GM21390 (cell line): ENCODE results near the gene SLC6A6.

Experiments used
- ATAC-seq: cut with Tn5 transposase; IDR thresholded peaks from one replicate; pipeline ENCODE4 v1.9.1; 2021; ENCODE audit not compliant: unreplicated experiment

Gene SLC6A6

GRCh38 chr3:14371573-14372474, 30.6 kb upstream of the SLC6A6 start:
- peak; percentile 60 for ATAC-seq

- ATAC-seq: no peak
Observed at GRCh38 chr3:14372587-14372986, 29.8 kb upstream of the SLC6A6 start.

GRCh38 chr3:14373753-14374376, 28.5 kb upstream of the SLC6A6 start:
- ATAC-seq: no peak

- no peak for ATAC-seq
Observed at GRCh38 chr3:14374444-14374883, 27.9 kb upstream of the SLC6A6 start.

- ATAC-seq: no peak
Observed at GRCh38 chr3:14375192-14375591, 27.2 kb upstream of the SLC6A6 start.

- no peak for ATAC-seq
Observed at GRCh38 chr3:14376348-14377043, 25.9 kb upstream of the SLC6A6 start.

- ATAC-seq: no peak
Observed at GRCh38 chr3:14377044-14377837, 25.2 kb upstream of the SLC6A6 start.

- ATAC-seq: peak; percentile 75
Observed at GRCh38 chr3:14377838-14378169, 24.6 kb upstream of the SLC6A6 start.

- ATAC-seq: no peak
Observed at GRCh38 chr3:14378415-14378814, 24.0 kb upstream of the SLC6A6 start.

- no peak for ATAC-seq
Observed at GRCh38 chr3:14379843-14380242, 22.6 kb upstream of the SLC6A6 start.

GRCh38 chr3:14386254-14386653, 16.2 kb upstream of the SLC6A6 start:
- ATAC-seq: no peak

GRCh38 chr3:14388201-14388600, 14.2 kb upstream of the SLC6A6 start:
- no peak for ATAC-seq

- no peak for ATAC-seq
Observed at GRCh38 chr3:14389166-14389606, 13.2 kb upstream of the SLC6A6 start.

- ATAC-seq: no peak
Observed at GRCh38 chr3:14389716-14390115, 12.7 kb upstream of the SLC6A6 start.

- no peak for ATAC-seq
Observed at GRCh38 chr3:14391033-14391432, 11.4 kb upstream of the SLC6A6 start.

- no peak for ATAC-seq
Observed at GRCh38 chr3:14392231-14392630, 10.2 kb upstream of the SLC6A6 start.

- ATAC-seq: no peak
Observed at GRCh38 chr3:14392803-14393319, 9.5 kb upstream of the SLC6A6 start.

- no peak for ATAC-seq
Observed at GRCh38 chr3:14393440-14394106, 8.8 kb upstream of the SLC6A6 start.

- no peak for ATAC-seq
Observed at GRCh38 chr3:14396031-14396692, 6.2 kb upstream of the SLC6A6 start.

GRCh38 chr3:14397046-14397445, 5.4 kb upstream of the SLC6A6 start:
- no peak for ATAC-seq
